Measurements from ENCODE around the gene KHDRBS2. TPM values are rescaled to one million over a fixed set of nuclear protein-coding genes. Genes with fewer than 3 reads are reported as not detected.

Gene KHDRBS2
- total and polyA plus RNA-seq, 2 experiments from 2014 or later: 5.4 to 11.7 TPM

DNA sequence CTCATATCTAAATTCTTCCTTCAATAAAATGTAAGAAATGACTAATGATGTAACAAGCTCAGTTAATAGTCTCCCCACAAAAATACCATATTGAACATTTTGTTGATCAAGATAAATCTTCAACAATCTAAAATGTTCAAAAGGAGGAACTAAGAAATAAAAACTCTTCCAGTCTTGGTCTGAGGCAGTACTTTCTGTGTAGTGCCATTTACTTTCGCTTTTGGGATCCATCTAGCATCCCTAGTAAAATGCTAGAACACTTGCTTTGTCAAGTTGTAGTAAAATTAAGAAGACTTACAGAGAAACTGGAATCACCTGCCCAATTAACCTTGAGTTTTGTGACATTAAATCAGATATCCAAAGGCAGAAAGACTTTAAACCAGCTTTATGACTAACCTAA lies 246.4 kb downstream of the KHDRBS2 start:
- Histone ChIP-seq H4K20me1 (replicated peaks; ENCODE audit: insufficient read depth) (no peaks in the 10 kb centered on the region), H3K27me3 (ENCODE audit: insufficient read depth) (no peaks in the 10 kb centered on the region), H3F3A (replicated peaks; ENCODE audit: low read depth) (no peaks in the 10 kb centered on the region), H2AFZ (no peak overlapping the region), H3K36me3 (ENCODE audit: insufficient read depth) (no peaks in the 10 kb centered on the region), H3K4me1 (ENCODE audit: insufficient read depth) (peaks cover 17% of the 10 kb centered on the region), H3K9me2 (ENCODE audit: insufficient read depth) (peaks cover 4% of the 10 kb centered on the region; the same call in 1 of the 2 replicates), H3K27ac (ENCODE audit: low read depth) (no peak overlapping the region), H3K4me3 (no peak overlapping the region), H3K79me2 (replicated peaks; ENCODE audit: insufficient read depth) (no peaks in the 10 kb centered on the region), H3K4me2 (no peak overlapping the region)
- H3K27ac Mint-ChIP-seq: no peak overlapping the region
- peaks cover 23% of the 10 kb centered on the region for H3K4me1 Mint-ChIP-seq
- DNase-seq (ENCODE audit: low spot score) (no peak), ATAC-seq (no peak)
- H3K36me3 Mint-ChIP-seq (ENCODE audit: low read depth): peaks cover 17% of the 10 kb centered on the region
- no peak overlapping the region for H3K4me3 Mint-ChIP-seq
- H3K9me3 Mint-ChIP-seq: peaks cover 8% of the 10 kb centered on the region
- H3K27me3 Mint-ChIP-seq (ENCODE audit: insufficient read depth, low read depth, poor library complexity): peaks cover 2% of the 10 kb centered on the region
- no peak for TF ChIP-seq POLR2AphosphoS5 (IDR thresholded peaks at IDR 0.05; ENCODE audit: low read depth)
- TF ChIP-seq ZNF331 (CRISPR knock-in tag; IDR thresholded peaks at IDR 0.05; ENCODE audit: low read depth): no peak
- no peak for TF ChIP-seq STAT1 (IDR thresholded peaks at IDR 0.05; ENCODE audit: unreplicated experiment)
- TF ChIP-seq, protein P1, sequence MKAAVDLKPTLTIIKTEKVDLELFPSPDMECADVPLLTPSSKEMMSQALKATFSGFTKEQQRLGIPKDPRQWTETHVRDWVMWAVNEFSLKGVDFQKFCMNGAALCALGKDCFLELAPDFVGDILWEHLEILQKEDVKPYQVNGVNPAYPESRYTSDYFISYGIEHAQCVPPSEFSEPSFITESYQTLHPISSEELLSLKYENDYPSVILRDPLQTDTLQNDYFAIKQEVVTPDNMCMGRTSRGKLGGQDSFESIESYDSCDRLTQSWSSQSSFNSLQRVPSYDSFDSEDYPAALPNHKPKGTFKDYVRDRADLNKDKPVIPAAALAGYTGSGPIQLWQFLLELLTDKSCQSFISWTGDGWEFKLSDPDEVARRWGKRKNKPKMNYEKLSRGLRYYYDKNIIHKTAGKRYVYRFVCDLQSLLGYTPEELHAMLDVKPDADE (IDR thresholded peaks at IDR 0.05): no peak
- TF ChIP-seq NANOG (IDR thresholded peaks at IDR 0.05; ENCODE audit: borderline replicate concordance): no peak
- TF ChIP-seq, protein P2, sequence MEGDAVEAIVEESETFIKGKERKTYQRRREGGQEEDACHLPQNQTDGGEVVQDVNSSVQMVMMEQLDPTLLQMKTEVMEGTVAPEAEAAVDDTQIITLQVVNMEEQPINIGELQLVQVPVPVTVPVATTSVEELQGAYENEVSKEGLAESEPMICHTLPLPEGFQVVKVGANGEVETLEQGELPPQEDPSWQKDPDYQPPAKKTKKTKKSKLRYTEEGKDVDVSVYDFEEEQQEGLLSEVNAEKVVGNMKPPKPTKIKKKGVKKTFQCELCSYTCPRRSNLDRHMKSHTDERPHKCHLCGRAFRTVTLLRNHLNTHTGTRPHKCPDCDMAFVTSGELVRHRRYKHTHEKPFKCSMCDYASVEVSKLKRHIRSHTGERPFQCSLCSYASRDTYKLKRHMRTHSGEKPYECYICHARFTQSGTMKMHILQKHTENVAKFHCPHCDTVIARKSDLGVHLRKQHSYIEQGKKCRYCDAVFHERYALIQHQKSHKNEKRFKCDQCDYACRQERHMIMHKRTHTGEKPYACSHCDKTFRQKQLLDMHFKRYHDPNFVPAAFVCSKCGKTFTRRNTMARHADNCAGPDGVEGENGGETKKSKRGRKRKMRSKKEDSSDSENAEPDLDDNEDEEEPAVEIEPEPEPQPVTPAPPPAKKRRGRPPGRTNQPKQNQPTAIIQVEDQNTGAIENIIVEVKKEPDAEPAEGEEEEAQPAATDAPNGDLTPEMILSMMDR (conservative IDR thresholded peaks at IDR 0.05; ENCODE audit: low read depth in 2 of 2): no peak
- TF ChIP-seq ZNF114 (CRISPR knock-in tag; IDR thresholded peaks at IDR 0.05): no peak
- TF ChIP-seq EZH2 (IDR thresholded peaks at IDR 0.05; ENCODE audit: low read depth, unreplicated experiment): no peak
- TF ChIP-seq, protein P3, sequence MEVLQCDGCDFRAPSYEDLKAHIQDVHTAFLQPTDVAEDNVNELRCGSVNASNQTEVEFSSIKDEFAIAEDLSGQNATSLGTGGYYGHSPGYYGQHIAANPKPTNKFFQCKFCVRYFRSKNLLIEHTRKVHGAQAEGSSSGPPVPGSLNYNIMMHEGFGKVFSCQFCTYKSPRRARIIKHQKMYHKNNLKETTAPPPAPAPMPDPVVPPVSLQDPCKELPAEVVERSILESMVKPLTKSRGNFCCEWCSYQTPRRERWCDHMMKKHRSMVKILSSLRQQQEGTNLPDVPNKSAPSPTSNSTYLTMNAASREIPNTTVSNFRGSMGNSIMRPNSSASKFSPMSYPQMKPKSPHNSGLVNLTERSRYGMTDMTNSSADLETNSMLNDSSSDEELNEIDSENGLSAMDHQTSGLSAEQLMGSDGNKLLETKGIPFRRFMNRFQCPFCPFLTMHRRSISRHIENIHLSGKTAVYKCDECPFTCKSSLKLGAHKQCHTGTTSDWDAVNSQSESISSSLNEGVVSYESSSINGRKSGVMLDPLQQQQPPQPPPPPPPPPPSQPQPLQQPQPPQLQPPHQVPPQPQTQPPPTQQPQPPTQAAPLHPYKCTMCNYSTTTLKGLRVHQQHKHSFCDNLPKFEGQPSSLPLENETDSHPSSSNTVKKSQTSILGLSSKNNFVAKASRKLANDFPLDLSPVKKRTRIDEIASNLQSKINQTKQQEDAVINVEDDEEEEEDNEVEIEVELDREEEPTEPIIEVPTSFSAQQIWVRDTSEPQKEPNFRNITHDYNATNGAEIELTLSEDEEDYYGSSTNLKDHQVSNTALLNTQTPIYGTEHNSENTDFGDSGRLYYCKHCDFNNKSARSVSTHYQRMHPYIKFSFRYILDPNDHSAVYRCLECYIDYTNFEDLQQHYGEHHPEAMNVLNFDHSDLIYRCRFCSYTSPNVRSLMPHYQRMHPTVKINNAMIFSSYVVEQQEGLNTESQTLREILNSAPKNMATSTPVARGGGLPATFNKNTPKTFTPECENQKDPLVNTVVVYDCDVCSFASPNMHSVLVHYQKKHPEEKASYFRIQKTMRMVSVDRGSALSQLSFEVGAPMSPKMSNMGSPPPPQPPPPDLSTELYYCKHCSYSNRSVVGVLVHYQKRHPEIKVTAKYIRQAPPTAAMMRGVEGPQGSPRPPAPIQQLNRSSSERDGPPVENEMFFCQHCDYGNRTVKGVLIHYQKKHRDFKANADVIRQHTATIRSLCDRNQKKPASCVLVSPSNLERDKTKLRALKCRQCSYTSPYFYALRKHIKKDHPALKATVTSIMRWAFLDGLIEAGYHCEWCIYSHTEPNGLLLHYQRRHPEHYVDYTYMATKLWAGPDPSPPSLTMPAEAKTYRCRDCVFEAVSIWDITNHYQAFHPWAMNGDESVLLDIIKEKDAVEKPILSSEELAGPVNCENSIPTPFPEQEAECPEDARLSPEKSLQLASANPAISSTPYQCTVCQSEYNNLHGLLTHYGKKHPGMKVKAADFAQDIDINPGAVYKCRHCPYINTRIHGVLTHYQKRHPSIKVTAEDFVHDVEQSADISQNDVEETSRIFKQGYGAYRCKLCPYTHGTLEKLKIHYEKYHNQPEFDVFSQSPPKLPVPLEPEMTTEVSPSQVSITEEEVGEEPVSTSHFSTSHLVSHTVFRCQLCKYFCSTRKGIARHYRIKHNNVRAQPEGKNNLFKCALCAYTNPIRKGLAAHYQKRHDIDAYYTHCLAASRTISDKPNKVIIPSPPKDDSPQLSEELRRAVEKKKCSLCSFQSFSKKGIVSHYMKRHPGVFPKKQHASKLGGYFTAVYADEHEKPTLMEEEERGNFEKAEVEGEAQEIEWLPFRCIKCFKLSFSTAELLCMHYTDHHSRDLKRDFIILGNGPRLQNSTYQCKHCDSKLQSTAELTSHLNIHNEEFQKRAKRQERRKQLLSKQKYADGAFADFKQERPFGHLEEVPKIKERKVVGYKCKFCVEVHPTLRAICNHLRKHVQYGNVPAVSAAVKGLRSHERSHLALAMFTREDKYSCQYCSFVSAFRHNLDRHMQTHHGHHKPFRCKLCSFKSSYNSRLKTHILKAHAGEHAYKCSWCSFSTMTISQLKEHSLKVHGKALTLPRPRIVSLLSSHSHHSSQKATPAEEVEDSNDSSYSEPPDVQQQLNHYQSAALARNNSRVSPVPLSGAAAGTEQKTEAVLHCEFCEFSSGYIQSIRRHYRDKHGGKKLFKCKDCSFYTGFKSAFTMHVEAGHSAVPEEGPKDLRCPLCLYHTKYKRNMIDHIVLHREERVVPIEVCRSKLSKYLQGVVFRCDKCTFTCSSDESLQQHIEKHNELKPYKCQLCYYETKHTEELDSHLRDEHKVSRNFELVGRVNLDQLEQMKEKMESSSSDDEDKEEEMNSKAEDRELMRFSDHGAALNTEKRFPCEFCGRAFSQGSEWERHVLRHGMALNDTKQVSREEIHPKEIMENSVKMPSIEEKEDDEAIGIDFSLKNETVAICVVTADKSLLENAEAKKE (CRISPR knock-in tag; IDR thresholded peaks at IDR 0.05): no peak
- TF ChIP-seq, protein P4, sequence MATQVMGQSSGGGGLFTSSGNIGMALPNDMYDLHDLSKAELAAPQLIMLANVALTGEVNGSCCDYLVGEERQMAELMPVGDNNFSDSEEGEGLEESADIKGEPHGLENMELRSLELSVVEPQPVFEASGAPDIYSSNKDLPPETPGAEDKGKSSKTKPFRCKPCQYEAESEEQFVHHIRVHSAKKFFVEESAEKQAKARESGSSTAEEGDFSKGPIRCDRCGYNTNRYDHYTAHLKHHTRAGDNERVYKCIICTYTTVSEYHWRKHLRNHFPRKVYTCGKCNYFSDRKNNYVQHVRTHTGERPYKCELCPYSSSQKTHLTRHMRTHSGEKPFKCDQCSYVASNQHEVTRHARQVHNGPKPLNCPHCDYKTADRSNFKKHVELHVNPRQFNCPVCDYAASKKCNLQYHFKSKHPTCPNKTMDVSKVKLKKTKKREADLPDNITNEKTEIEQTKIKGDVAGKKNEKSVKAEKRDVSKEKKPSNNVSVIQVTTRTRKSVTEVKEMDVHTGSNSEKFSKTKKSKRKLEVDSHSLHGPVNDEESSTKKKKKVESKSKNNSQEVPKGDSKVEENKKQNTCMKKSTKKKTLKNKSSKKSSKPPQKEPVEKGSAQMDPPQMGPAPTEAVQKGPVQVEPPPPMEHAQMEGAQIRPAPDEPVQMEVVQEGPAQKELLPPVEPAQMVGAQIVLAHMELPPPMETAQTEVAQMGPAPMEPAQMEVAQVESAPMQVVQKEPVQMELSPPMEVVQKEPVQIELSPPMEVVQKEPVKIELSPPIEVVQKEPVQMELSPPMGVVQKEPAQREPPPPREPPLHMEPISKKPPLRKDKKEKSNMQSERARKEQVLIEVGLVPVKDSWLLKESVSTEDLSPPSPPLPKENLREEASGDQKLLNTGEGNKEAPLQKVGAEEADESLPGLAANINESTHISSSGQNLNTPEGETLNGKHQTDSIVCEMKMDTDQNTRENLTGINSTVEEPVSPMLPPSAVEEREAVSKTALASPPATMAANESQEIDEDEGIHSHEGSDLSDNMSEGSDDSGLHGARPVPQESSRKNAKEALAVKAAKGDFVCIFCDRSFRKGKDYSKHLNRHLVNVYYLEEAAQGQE (IDR thresholded peaks at IDR 0.05; ENCODE audit: unreplicated experiment): no peak
- TF ChIP-seq JUNB (IDR thresholded peaks at IDR 0.05; ENCODE audit: unreplicated experiment): no peak
- no peak for TF ChIP-seq CREB1 (CRISPR knock-in tag; IDR thresholded peaks at IDR 0.05; ENCODE audit: low read depth)
- no peak for TF ChIP-seq EZH2phosphoT487 (IDR thresholded peaks at IDR 0.05; ENCODE audit: unreplicated experiment)

Measured in GM23338 (cell line).